Astrocyte (in vitro differentiated cells and primary cell): ENCODE measurements around the gene HEXB. TPM values are rescaled to one million over a fixed set of nuclear protein-coding genes. Genes with fewer than 3 reads are reported as not detected.

Experiments
- DNase-seq: peaks from one replicate; pipeline ENCODE4 v3.0.0-alpha.2; 2010; ENCODE audit warnings: low read depth
- FAIRE-seq: peaks from 2 replicates; lab custom pipeline; 2011; peaks lifted over from hg19 to GRCh38; lab: Jason Lieb, UNC
- H2AFZ ChIP-seq: 2 replicates; pipeline ENCODE4 v1.6.0; 2012; ENCODE audit warnings: low read depth, low read length, inconsistent platforms
- H3K27ac ChIP-seq: 2 replicates; pipeline ENCODE4 v1.5.1; 2011; ENCODE audit warnings: low read depth, low read length, inconsistent platforms
- H3K27me3 ChIP-seq: 2 replicates; pipeline ENCODE4 v1.6.0; 2011; ENCODE audit warnings: low read length, inconsistent platforms; ENCODE audit not compliant: insufficient read depth
- H3K36me3 ChIP-seq: 2 replicates; pipeline ENCODE4 v1.5.1; 2011; ENCODE audit warnings: low read length, inconsistent platforms; ENCODE audit not compliant: insufficient read depth
- H3K4me1 ChIP-seq: 2 replicates; pipeline ENCODE4 v1.5.1; 2011; ENCODE audit warnings: low read length, inconsistent platforms; ENCODE audit not compliant: insufficient read depth
- H3K4me2 ChIP-seq: 2 replicates; pipeline ENCODE4 v1.6.0; 2012; ENCODE audit warnings: low read length, inconsistent platforms
- H3K4me3 ChIP-seq: 2 replicates; pipeline ENCODE4 v1.5.1; 2011; ENCODE audit warnings: low read depth, mild to moderate bottlenecking, low read length, inconsistent platforms; ENCODE audit not compliant: insufficient read depth
- H3K79me2 ChIP-seq: 2 replicates; pipeline ENCODE4 v1.6.0; 2012; ENCODE audit warnings: mild to moderate bottlenecking, low read length, inconsistent platforms; ENCODE audit not compliant: insufficient read depth
- H3K9ac ChIP-seq: 2 replicates; pipeline ENCODE4 v1.6.0; 2012; ENCODE audit warnings: mild to moderate bottlenecking, low read length, inconsistent platforms
- H3K9me3 ChIP-seq: 2 replicates; pipeline ENCODE4 v1.5.1; 2012; ENCODE audit warnings: low read depth, mild to moderate bottlenecking, low read length, inconsistent platforms; ENCODE audit not compliant: insufficient read depth
- H4K20me1 ChIP-seq: 2 replicates; pipeline ENCODE4 v1.6.0; 2012; ENCODE audit warnings: low read length, inconsistent platforms; ENCODE audit not compliant: insufficient read depth
- H3K27ac Mint-ChIP-seq: one replicate; pipeline ENCODE4 v1.8.0; 2021; ENCODE audit warnings: mild to moderate bottlenecking, mixed read lengths; ENCODE audit not compliant: unreplicated experiment
- H3K27me3 Mint-ChIP-seq: one replicate; pipeline ENCODE4 v1.8.0; 2021; ENCODE audit warnings: low read depth, mixed read lengths; ENCODE audit not compliant: unreplicated experiment
- H3K36me3 Mint-ChIP-seq: one replicate; pipeline ENCODE4 v1.8.0; 2021; ENCODE audit warnings: low read depth, mixed read lengths; ENCODE audit not compliant: unreplicated experiment
- H3K4me1 Mint-ChIP-seq: one replicate; pipeline ENCODE4 v1.8.0; 2021; ENCODE audit warnings: low read depth, mixed read lengths; ENCODE audit not compliant: unreplicated experiment
- H3K4me3 Mint-ChIP-seq: one replicate; pipeline ENCODE4 v1.8.0; 2021; ENCODE audit warnings: mild to moderate bottlenecking, moderate library complexity, mixed read lengths; ENCODE audit not compliant: unreplicated experiment
- H3K9me3 Mint-ChIP-seq: one replicate; pipeline ENCODE4 v1.8.0; 2021; ENCODE audit warnings: mild to moderate bottlenecking, mixed read lengths; ENCODE audit not compliant: unreplicated experiment
- EZH2 ChIP-seq: IDR thresholded peaks from 2 replicates; pipeline ENCODE4 v1.6.1; 2012; ENCODE audit warnings: mild to moderate bottlenecking, low read length, inconsistent platforms; ENCODE audit not compliant: insufficient read depth
- total RNA-seq: library from RNA; stranded (reverse); gene quantifications from 2 replicates; pipeline ENCODE4 v1.2.1, GENCODE V29; 2021
- TF ChIP-seq, protein P1 (sequence below): IDR thresholded peaks from 2 replicates; pipeline ENCODE4 v1.5.1; 2011; ENCODE audit warnings: low read depth, mild to moderate bottlenecking, inconsistent platforms, low read length, moderate library complexity; ENCODE audit not compliant: insufficient read depth

HEXB gene
- total RNA-seq, 1 donor from 2014 or later, result 96.3 TPM

DNA sequence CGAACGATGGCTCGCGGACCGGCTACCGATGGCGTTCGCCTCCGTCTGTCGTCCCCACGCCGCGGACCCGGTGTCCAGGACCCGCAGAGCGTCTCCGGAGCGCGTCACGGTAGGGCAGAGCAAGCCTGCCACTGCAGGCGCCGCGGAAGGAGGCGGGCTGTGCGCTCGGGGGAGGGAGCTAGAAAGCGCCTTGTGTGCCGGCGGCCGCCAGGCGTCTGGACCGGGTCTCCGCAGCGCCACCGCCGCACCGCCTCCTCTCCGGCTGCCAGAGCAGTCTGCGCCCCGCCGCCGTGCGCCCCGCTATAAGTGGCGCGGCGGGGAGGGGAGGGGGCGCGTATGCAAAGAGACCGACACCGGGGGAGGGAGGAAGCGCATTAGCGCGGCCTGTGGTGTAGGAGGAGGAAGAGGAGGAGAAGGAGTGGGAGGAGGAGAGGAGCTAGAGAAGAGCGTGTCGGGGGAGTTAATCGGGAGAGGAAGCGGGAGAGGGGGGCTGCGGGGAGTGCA lies 44.5 kb upstream of the HEXB start, which contains the start of gene ENC1:
Gene ENC1 (minus strand): TSS at position 279 of the 504 bp plus-strand sequence. CDS start 4,243 bp downstream, outside the sequence.
- FAIRE-seq (no peak), DNase-seq (peak; percentile 87)
- Mint-ChIP-seq H3K36me3 (peaks cover 18% of the 10 kb centered on the region), H3K4me1 (peaks cover 31% of the 10 kb centered on the region), H3K27ac (peak within 1 kb of the TSS; percentile 99), H3K4me3 (peak within 1 kb of the TSS; percentile 91), H3K27me3 (no peaks in the 10 kb centered on the region), H3K9me3 (no peaks in the 10 kb centered on the region)
- Histone ChIP-seq H2AFZ (peak within 1 kb of the TSS; percentile 69), H3K9ac (peak within 1 kb of the TSS; percentile 91), H3K36me3 (peaks cover 17% of the 10 kb centered on the region), H3K4me3 (peak within 1 kb of the TSS; percentile 99), H3K27me3 (no peaks in the 10 kb centered on the region), H3K4me2 (peak within 1 kb of the TSS; percentile 85), H3K9me3 (peaks cover 2% of the 10 kb centered on the region), H3K79me2 (peaks cover 50% of the 10 kb centered on the region), H4K20me1 (peaks cover 47% of the 10 kb centered on the region), H3K27ac (peak within 1 kb of the TSS; percentile 90), H3K4me1 (peaks cover 47% of the 10 kb centered on the region)
- TF ChIP-seq, protein P1, sequence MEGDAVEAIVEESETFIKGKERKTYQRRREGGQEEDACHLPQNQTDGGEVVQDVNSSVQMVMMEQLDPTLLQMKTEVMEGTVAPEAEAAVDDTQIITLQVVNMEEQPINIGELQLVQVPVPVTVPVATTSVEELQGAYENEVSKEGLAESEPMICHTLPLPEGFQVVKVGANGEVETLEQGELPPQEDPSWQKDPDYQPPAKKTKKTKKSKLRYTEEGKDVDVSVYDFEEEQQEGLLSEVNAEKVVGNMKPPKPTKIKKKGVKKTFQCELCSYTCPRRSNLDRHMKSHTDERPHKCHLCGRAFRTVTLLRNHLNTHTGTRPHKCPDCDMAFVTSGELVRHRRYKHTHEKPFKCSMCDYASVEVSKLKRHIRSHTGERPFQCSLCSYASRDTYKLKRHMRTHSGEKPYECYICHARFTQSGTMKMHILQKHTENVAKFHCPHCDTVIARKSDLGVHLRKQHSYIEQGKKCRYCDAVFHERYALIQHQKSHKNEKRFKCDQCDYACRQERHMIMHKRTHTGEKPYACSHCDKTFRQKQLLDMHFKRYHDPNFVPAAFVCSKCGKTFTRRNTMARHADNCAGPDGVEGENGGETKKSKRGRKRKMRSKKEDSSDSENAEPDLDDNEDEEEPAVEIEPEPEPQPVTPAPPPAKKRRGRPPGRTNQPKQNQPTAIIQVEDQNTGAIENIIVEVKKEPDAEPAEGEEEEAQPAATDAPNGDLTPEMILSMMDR, result no peak
- no peak for TF ChIP-seq EZH2

DNA sequence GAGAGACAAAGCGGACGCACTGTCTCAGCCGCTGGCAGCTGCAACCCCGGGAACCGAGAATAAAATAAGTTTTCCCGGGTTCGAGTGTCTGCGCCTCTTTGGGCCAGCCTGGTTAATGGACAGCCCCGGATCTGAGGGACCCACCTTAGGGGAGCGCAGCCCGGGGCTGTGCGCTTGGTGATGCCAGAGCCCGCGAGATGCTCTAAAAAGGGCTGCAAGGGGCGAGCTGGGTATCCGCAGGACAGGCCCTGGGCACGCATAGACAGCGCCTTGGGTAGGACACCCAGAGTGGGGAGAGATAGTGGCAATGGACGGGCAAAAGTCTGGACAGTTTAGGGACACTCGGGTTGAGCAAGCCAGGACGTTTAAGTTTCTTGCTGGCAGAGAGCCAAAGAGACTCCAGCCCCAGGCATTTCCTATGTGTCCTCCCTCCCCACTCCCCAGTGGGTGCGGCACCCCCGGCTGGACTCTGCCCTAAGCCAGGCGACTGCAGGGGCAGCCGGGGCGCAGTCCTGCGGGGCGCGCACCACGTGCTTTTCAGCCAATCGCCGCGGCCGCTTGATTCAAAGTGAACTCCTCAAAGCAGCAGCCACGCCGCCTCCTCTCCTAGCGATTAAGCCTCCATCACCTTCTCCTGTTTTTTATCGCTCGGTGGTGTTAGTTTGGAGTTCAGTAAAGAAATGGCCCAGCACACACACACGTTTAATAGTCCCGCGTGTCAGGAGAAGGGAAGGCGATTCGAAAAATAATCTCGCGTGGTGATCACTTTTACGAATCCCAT lies 43.9 kb upstream of the HEXB start:
- Histone ChIP-seq H3K4me2 (peak overlapping the region; percentile 85), H3K9ac (peak overlapping the region; percentile 91), H2AFZ (peak overlapping the region; percentile 69), H3K79me2 (peaks cover 44% of the 10 kb centered on the region), H3K27me3 (no peaks in the 10 kb centered on the region), H3K36me3 (peaks cover 10% of the 10 kb centered on the region), H3K4me3 (peak overlapping the region; percentile 99), H4K20me1 (peaks cover 41% of the 10 kb centered on the region), H3K27ac (peak overlapping the region; percentile 90), H3K9me3 (peaks cover 2% of the 10 kb centered on the region), H3K4me1 (peaks cover 41% of the 10 kb centered on the region)
- Mint-ChIP-seq H3K27me3 (no peaks in the 10 kb centered on the region), H3K9me3 (no peaks in the 10 kb centered on the region), H3K27ac (peak overlapping the region; percentile 99), H3K4me3 (peak overlapping the region; percentile 91), H3K4me1 (peaks cover 24% of the 10 kb centered on the region), H3K36me3 (peaks cover 15% of the 10 kb centered on the region)
- DNase-seq, result peak; percentile 72
- no peak for TF ChIP-seq EZH2
- TF ChIP-seq, protein P1, result no peak
- no peak for FAIRE-seq
